Measurements from ENCODE around the gene TRMT5. TPM values are rescaled to one million over a fixed set of nuclear protein-coding genes. Genes with fewer than 3 reads are reported as not detected.

TRMT5 gene
- total and polyA plus RNA-seq, 2 of the 4 experiments (the other 2 are of a cell fraction): 5.0 to 10.4 TPM

GRCh38 chr14:60984196-60984595 lies 3.3 kb upstream of the TRMT5 start:
- no peak for DNase-seq
- Histone ChIP-seq H2AFZ (replicated peaks; ENCODE audit: low read length, poor library complexity) (no peak overlapping the region), H3K23ac (ENCODE audit: low read depth, low read length) (no peak overlapping the region), H2BK120ac (ENCODE audit: low read depth, low read length) (no peak overlapping the region), H2AK5ac (ENCODE audit: low read depth, low read length) (no peak overlapping the region), H2BK20ac (ENCODE audit: low read depth, low read length) (no peak overlapping the region), H3K18ac (ENCODE audit: low read depth, low read length) (no peak overlapping the region), H4K8ac (ENCODE audit: low read depth in 2 of 2, low read length in 2 of 2) (no peak overlapping the region), H4K5ac (ENCODE audit: low read depth, low read length) (no peak overlapping the region), H4K91ac (ENCODE audit: insufficient read depth, low read depth, low read length) (no peak overlapping the region), H3K14ac (replicated peaks; ENCODE audit: low read depth, low read length) (no peak overlapping the region), H3K27me3 (ENCODE audit: control insufficient read depth, insufficient read depth, low read length) (no peaks in the 10 kb centered on the region), H3K9me3 (ENCODE audit: control insufficient read depth, insufficient read depth, low read length) (no peaks in the 10 kb centered on the region), H3K4me2 (ENCODE audit: low read depth, low read length) (no peak overlapping the region), H3K79me1 (ENCODE audit: low read depth in 1 of 2, low read length in 2 of 2) (peaks cover 16 to 61% of the 10 kb centered on the region in 2 experiments), H3K27ac (ENCODE audit: insufficient read depth, low read length) (no peak overlapping the region), H3K4ac (ENCODE audit: low read depth, low read length) (no peak overlapping the region), H3K9ac (ENCODE audit: low read depth, low read length) (no peak overlapping the region), H2BK5ac (ENCODE audit: low read depth, low read length, poor library complexity, severe bottlenecking) (no peak overlapping the region), H3K9me1 (ENCODE audit: insufficient read depth, low read length) (peaks cover 3% of the 10 kb centered on the region; the same call in 1 of the 2 replicates), H3K56ac (ENCODE audit: extremely low read depth, insufficient read depth, low read length) (no peak overlapping the region), H3K4me3 (ENCODE audit: insufficient read depth, low read depth, low read length) (no peak overlapping the region), H4K20me1 (ENCODE audit: insufficient read depth, low read length) (no peaks in the 10 kb centered on the region), H3K4me1 (ENCODE audit: control insufficient read depth, insufficient read depth, low read length) (no peaks in the 10 kb centered on the region; the same call in 1 of the 2 replicates), H2AK9ac (replicated peaks; ENCODE audit: low read depth, low read length, poor library complexity) (no peak overlapping the region), H2BK15ac (ENCODE audit: low read depth, low read length) (no peak overlapping the region), H3K36me3 (ENCODE audit: control insufficient read depth, insufficient read depth, low read length) (peaks cover 14% of the 10 kb centered on the region)
- intact Hi-C loops (cut with micrococcal nuclease): loop anchor here (5.0 kb wide), 2 partner anchors 43 to 118 kb away; no protein-coding TSS in a partner anchor
- CTCF ChIA-PET: no interaction called here
- POLR2A ChIA-PET (ENCODE audit: unreplicated experiment): no interaction called here
- dilution Hi-C loops (cut with HindIII; ENCODE audit: low sequenced_read_pairs, unreplicated experiment): no loop called here
- no peak for ATAC-seq (ENCODE audit: low read depth)
- TF ChIP-seq MXI1 (IDR thresholded peaks at IDR 0.05; ENCODE audit: borderline replicate concordance, low read depth, low read length): no peak
- no peak for TF ChIP-seq SMC3 (IDR thresholded peaks at IDR 0.05; ENCODE audit: low read depth, low read length)
- TF ChIP-seq BHLHE40 (IDR thresholded peaks at IDR 0.05; ENCODE audit: low read depth, low read length): no peak
- TF ChIP-seq CTCF (conservative IDR thresholded peaks at IDR 0.05; ENCODE audit: low read depth, low read length): no peak
- no peak for TF ChIP-seq MAFK (IDR thresholded peaks at IDR 0.05; ENCODE audit: low read depth, low read length)
- TF ChIP-seq RCOR1 (IDR thresholded peaks at IDR 0.05; ENCODE audit: insufficient replicate concordance, low read length): no peak
- TF ChIP-seq RFX5 (IDR thresholded peaks at IDR 0.05; ENCODE audit: low read depth, low read length): no peak
- TF ChIP-seq POLR2A (IDR thresholded peaks at IDR 0.05; ENCODE audit: low read depth, low read length): no peak
- TF ChIP-seq ELK1 (IDR thresholded peaks at IDR 0.05; ENCODE audit: borderline replicate concordance, low read depth, low read length): no peak
- no peak for TF ChIP-seq RAD21 (IDR thresholded peaks at IDR 0.05; ENCODE audit: low read length)
- TF ChIP-seq MAZ (IDR thresholded peaks at IDR 0.05; ENCODE audit: borderline replicate concordance, low read depth, low read length): no peak
- no peak for TF ChIP-seq FOS (IDR thresholded peaks at IDR 0.05; ENCODE audit: low read depth, low read length)
- no peak for TF ChIP-seq CEBPB (IDR thresholded peaks at IDR 0.05; ENCODE audit: low read depth, low read length)
- TF ChIP-seq NFE2L2 (IDR thresholded peaks at IDR 0.05; ENCODE audit: low read depth, low read length): no peak
- no peak for TF ChIP-seq CHD1 (IDR thresholded peaks at IDR 0.05; ENCODE audit: low read depth, low read length)
- no TSS peak for BruUV-seq (replicated peaks)
- WGBS, 2 experiments (ENCODE audit: extremely low coverage in 2 of 2, insufficient read length in 1 of 2): no CpG with 5 or more reads among the region's 1 CpG
- in situ Hi-C loops (cut with MboI; ENCODE audit: low sequenced_read_pairs): loop anchor here (5.0 to 25.0 kb wide), 3 partner anchors 262 to 347 kb away; partner anchors contain the start of genes SIX1 and SIX4

Data from IMR-90 (cell line).